ENCODE measurements around the gene SMARCAL1. TPM values are rescaled to one million over a fixed set of nuclear protein-coding genes. Genes with fewer than 3 reads are reported as not detected.

SMARCAL1 gene
- total RNA-seq, 1 donor from 2014 or later, result 30.2 TPM

- DNase-seq (ENCODE audit: low spot score) (no peak), ATAC-seq (no peak)
- intact Hi-C loops (cut with DNase I), result no loop called here
Measured at GRCh38 chr2:216391401-216391800, 20.9 kb upstream of the SMARCAL1 start.

GRCh38 chr2:216392018-216392562 is 20.2 kb upstream of the SMARCAL1 start:
- intact Hi-C loops (cut with DNase I), result no loop called here
- no peak for ATAC-seq
- no peak for DNase-seq (ENCODE audit: low spot score)

GRCh38 chr2:216392945-216393840 is 19.1 kb upstream of the SMARCAL1 start:
- intact Hi-C loops (cut with DNase I), result no loop called here
- DNase-seq (ENCODE audit: low spot score), result no peak
- ATAC-seq, result no peak

GRCh38 chr2:216394881-216395280 is 17.4 kb upstream of the SMARCAL1 start:
- ATAC-seq (no peak), DNase-seq (ENCODE audit: low spot score) (no peak)
- intact Hi-C loops (cut with DNase I), result no loop called here

- intact Hi-C loops (cut with DNase I), result no loop called here
- ATAC-seq, result no peak
- DNase-seq (ENCODE audit: low spot score), result no peak
Measured at GRCh38 chr2:216399621-216400020, 12.7 kb upstream of the SMARCAL1 start.

GRCh38 chr2:216402751-216403150 is 9.5 kb upstream of the SMARCAL1 start:
- intact Hi-C loops (cut with DNase I), result no loop called here
- DNase-seq (ENCODE audit: low spot score) (no peak), ATAC-seq (no peak)

GRCh38 chr2:216404010-216404618 is 8.2 kb upstream of the SMARCAL1 start:
- ATAC-seq, result peak; percentile 30
- DNase-seq (ENCODE audit: low spot score), result no peak
- intact Hi-C loops (cut with DNase I), result no loop called here

GRCh38 chr2:216405588-216405987 is 6.7 kb upstream of the SMARCAL1 start:
- intact Hi-C loops (cut with DNase I), result no loop called here
- DNase-seq (ENCODE audit: low spot score) (no peak), ATAC-seq (no peak)

GRCh38 chr2:216406826-216407225 is 5.5 kb upstream of the SMARCAL1 start:
- DNase-seq (ENCODE audit: low spot score), result no peak
- no peak for ATAC-seq
- intact Hi-C loops (cut with DNase I), result no loop called here

- DNase-seq (ENCODE audit: low spot score) (no peak), ATAC-seq (no peak)
- intact Hi-C loops (cut with DNase I), result no loop called here
Measured at GRCh38 chr2:216408426-216409290, 3.6 kb upstream of the SMARCAL1 start.

GRCh38 chr2:216410550-216410949 is 1.7 kb upstream of the SMARCAL1 start:
- intact Hi-C loops (cut with DNase I), result no loop called here
- no peak for ATAC-seq
- DNase-seq (ENCODE audit: low spot score), result no peak

GRCh38 chr2:216413882-216414281 is 1.6 kb downstream of the SMARCAL1 start:
- intact Hi-C loops (cut with DNase I), result no loop called here
- no peak for ATAC-seq
- no peak for DNase-seq (ENCODE audit: low spot score)

- intact Hi-C loops (cut with DNase I), result no loop called here
- DNase-seq (ENCODE audit: low spot score), result no peak
- ATAC-seq, result no peak
Measured at GRCh38 chr2:216414772-216415319, 2.6 kb downstream of the SMARCAL1 start.

- DNase-seq (ENCODE audit: low spot score) (no peak), ATAC-seq (no peak)
- intact Hi-C loops (cut with DNase I), result no loop called here
Measured at GRCh38 chr2:216415541-216415940, 3.3 kb downstream of the SMARCAL1 start.

GRCh38 chr2:216416571-216417307 is 4.5 kb downstream of the SMARCAL1 start:
- intact Hi-C loops (cut with DNase I), result no loop called here

GRCh38 chr2:216418981-216419380 is 6.7 kb downstream of the SMARCAL1 start:
- ATAC-seq (no peak), DNase-seq (ENCODE audit: low spot score) (no peak)
- intact Hi-C loops (cut with DNase I), result no loop called here

More at GRCh38 chr2:216416571-216417307, 4.5 kb downstream of the SMARCAL1 start:
- DNase-seq (ENCODE audit: low spot score) (no peak), ATAC-seq (no peak)

- no peak for DNase-seq (ENCODE audit: low spot score)
- ATAC-seq, result no peak
- intact Hi-C loops (cut with DNase I), result no loop called here
Measured at GRCh38 chr2:216420367-216421101, 8.2 kb downstream of the SMARCAL1 start.

GRCh38 chr2:216423071-216423470 is 10.8 kb downstream of the SMARCAL1 start:
- DNase-seq (ENCODE audit: low spot score) (no peak), ATAC-seq (no peak)
- intact Hi-C loops (cut with DNase I), result no loop called here
